Large intestine (tissue), 3 donors: ENCODE results near the gene SRSF11. TPM values are rescaled to one million over a fixed set of nuclear protein-coding genes. Genes with fewer than 3 reads are reported as not detected.

ENCODE experiments used
- DNase-seq, 2 donors: peaks; one replicate each; pipeline versions ENCODE4 v3.0.0 to v3.0.0-alpha.2; 2013
- H3K27ac ChIP-seq: one replicate; pipeline ENCODE4 v1.5.1; 2013; ENCODE audit warnings: low read length
- H3K27me3 ChIP-seq: 2 replicates; pipeline ENCODE4 v1.6.1; 2013; ENCODE audit warnings: low read length; ENCODE audit not compliant: control insufficient read depth, insufficient read depth
- H3K36me3 ChIP-seq: 2 replicates; pipeline ENCODE4 v1.6.1; 2013; ENCODE audit warnings: low read length; ENCODE audit not compliant: control insufficient read depth, insufficient read depth
- H3K4me1 ChIP-seq: one replicate; pipeline ENCODE4 v1.6.1; 2013; ENCODE audit warnings: low read length; ENCODE audit not compliant: control insufficient read depth, insufficient read depth
- H3K4me3 ChIP-seq: one replicate; pipeline ENCODE4 v1.5.1; 2013; ENCODE audit warnings: low read length
- H3K9me3 ChIP-seq: one replicate; pipeline ENCODE4 v1.6.1; 2013; ENCODE audit warnings: mild to moderate bottlenecking, low read depth, low read length, moderate library complexity; ENCODE audit not compliant: control insufficient read depth
- WGBS: methylation state at CpG from one replicate; pipeline ENCODE4 v1.1.5; 2013; ENCODE audit warnings: low lambda C conversion rate; ENCODE audit not compliant: insufficient coverage; 5-methylcytosine and 5-hydroxymethylcytosine counted together
- polyA plus RNA-seq: library from polyadenylated mRNA; unstranded; fragments of 120-200 nt; gene quantifications from one replicate; pipeline ENCODE4 v1.2.1, GENCODE V29; 2013

Gene SRSF11
- polyA plus RNA-seq, 1 donor: 310 TPM

DNA sequence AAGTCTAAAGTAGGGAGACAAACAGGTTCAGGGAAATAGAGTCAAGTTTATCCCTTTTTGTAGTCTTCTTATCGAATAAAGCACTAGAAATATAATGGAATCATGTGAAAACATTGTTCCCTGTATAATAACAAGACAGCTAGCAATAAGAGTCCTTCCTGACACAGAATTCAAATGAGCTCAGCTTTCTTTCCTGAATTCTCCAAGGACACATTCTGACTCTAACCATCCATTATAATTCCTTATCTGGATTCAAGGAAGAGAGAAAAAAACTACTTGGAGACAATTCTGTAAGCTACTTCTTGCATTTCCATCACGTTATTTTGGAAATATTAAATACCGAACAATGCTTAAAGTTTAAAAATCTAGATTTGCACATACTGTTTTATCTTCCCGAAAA lies 74.6 kb downstream of the SRSF11 start:
- Histone ChIP-seq H3K36me3 (peaks cover 36% of the 10 kb centered on the region), H3K9me3 (no peaks in the 10 kb centered on the region), H3K4me3 (no peak overlapping the region), H3K27me3 (no peaks in the 10 kb centered on the region), H3K4me1 (no peaks in the 10 kb centered on the region), H3K27ac (no peak overlapping the region)
- 100% methylated on average over 1 of the region's 4 CpGs for WGBS
- DNase-seq: no peak

DNA sequence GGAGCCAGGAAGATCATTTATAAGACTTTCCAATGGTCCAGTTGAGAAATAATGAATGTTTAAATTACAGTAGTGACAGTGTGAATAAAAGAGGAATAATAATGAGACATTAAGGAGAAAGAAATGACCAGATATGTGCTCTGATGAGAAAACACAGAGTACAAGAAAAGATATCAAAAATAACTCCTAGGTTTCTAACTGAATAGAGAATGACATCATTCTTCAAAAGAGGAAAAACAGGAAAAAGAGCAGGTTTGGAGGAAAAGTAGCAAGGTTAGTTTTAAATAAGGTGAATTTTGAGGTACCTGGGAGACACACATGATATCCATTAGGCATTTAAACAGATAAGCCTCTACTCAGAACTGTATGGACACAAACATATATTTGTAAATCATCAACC lies 78.3 kb downstream of the SRSF11 start:
- peaks cover 36% of the 10 kb centered on the region for H3K36me3 ChIP-seq
- no peaks in the 10 kb centered on the region for H3K27me3 ChIP-seq
- H3K4me1 ChIP-seq: no peaks in the 10 kb centered on the region
- no peak for DNase-seq
- H3K27ac ChIP-seq: no peak overlapping the region
- H3K9me3 ChIP-seq: no peaks in the 10 kb centered on the region
- H3K4me3 ChIP-seq: no peak overlapping the region

Other genes starting within 250 kb of the SRSF11 start
- 22.9 TPM for gene LRRC40, start 15.8 kb upstream of the SRSF11 start, polyA plus RNA-seq
- 19.0 TPM for gene ANKRD13C, start 133.3 kb downstream of the SRSF11 start, polyA plus RNA-seq
- 11.8 TPM for gene CTH, start 189.9 kb downstream of the SRSF11 start, polyA plus RNA-seq